Liver (tissue), 10 donors: Measurements from ENCODE around the gene MYO5C. TPM values are rescaled to one million over a fixed set of nuclear protein-coding genes. Genes with fewer than 3 reads are reported as not detected.

Source experiments
- DNase-seq: peaks from one replicate; pipeline ENCODE4 v3.0.0-alpha.2; 2017; ENCODE audit warnings: low spot score
- H3K27ac ChIP-seq, 2 donors: one replicate each; pipeline ENCODE4 v1.7.0; 2013; ENCODE audit warnings: inconsistent platforms in 2 of 2, low read length in 2 of 2, control low read depth in 1 of 2, low read depth in 1 of 2, mild to moderate bottlenecking in 1 of 2
- H3K27me3 ChIP-seq, 4 donors: one replicate each; pipeline versions ENCODE4 v1.6.1 to v1.7.0; 2013; ENCODE audit warnings: low read length in 3 of 4, inconsistent platforms in 1 of 4, mild to moderate bottlenecking in 1 of 4, moderate library complexity in 1 of 4; ENCODE audit not compliant: control insufficient read depth in 4 of 4, insufficient read depth in 4 of 4
- H3K36me3 ChIP-seq, 4 donors: one replicate each; pipeline versions ENCODE4 v1.6.1 to v1.7.0; 2013; ENCODE audit warnings: low read length in 3 of 4, mild to moderate bottlenecking in 3 of 4, low read depth in 1 of 4, moderate library complexity in 1 of 4; ENCODE audit not compliant: control insufficient read depth in 4 of 4, insufficient read depth in 3 of 4
- H3K4me1 ChIP-seq, 4 donors: one replicate each; pipeline versions ENCODE4 v1.6.1 to v1.7.0; 2013; ENCODE audit warnings: low read length in 3 of 4, mild to moderate bottlenecking in 3 of 4, moderate library complexity in 1 of 4; ENCODE audit not compliant: control insufficient read depth in 4 of 4, insufficient read depth in 4 of 4
- H3K4me3 ChIP-seq, 3 donors: one replicate each; pipeline versions ENCODE4 v1.6.1 to v1.7.0; 2013; ENCODE audit warnings: low read length in 3 of 3, control low read depth in 1 of 3, low read depth in 1 of 3, mild to moderate bottlenecking in 1 of 3
- H3K9ac ChIP-seq, 2 donors: one replicate each; pipeline ENCODE4 v1.7.0; 2013; ENCODE audit warnings: low read length in 2 of 2, mild to moderate bottlenecking in 2 of 2, moderate library complexity in 2 of 2, control low read depth in 1 of 2, low read depth in 1 of 2
- H3K9me3 ChIP-seq, 4 donors: one replicate each; pipeline versions ENCODE4 v1.6.1 to v1.7.0; 2013; ENCODE audit warnings: low read length in 3 of 4; ENCODE audit not compliant: control insufficient read depth in 4 of 4
- CTCF ChIP-seq: fragments of 150-350 bp; IDR thresholded peaks from 2 replicates; pipeline ENCODE4 v1.5.1; 2017; ENCODE audit warnings: improper control_type of control experiment, low read depth, low read length; ENCODE audit not compliant: missing input control
- FOXA2 ChIP-seq: IDR thresholded peaks from 2 replicates; pipeline ENCODE4 v1.6.1; 2016; ENCODE audit warnings: antibody characterized with exemption
- HNF4G ChIP-seq: IDR thresholded peaks from 2 replicates; pipeline ENCODE4 v1.6.1; 2016; ENCODE audit warnings: antibody characterized with exemption
- NR2F2 ChIP-seq: IDR thresholded peaks from 2 replicates; pipeline ENCODE4 v1.6.1; 2016; ENCODE audit warnings: antibody characterized with exemption
- RAD21 ChIP-seq, 2 donors: IDR thresholded peaks; 2 replicates each; pipeline ENCODE4 v1.6.1; 2016; ENCODE audit warnings: antibody characterized with exemption in 2 of 2, mild to moderate bottlenecking in 2 of 2
- TAF1 ChIP-seq: conservative IDR thresholded peaks from 2 replicates; pipeline ENCODE4 v1.6.1; 2016; ENCODE audit warnings: antibody characterized with exemption, mild to moderate bottlenecking
- YY1 ChIP-seq: IDR thresholded peaks from 2 replicates; pipeline ENCODE4 v1.6.1; 2016; ENCODE audit warnings: antibody characterized with exemption, mild to moderate bottlenecking
- WGBS: extraction: QIAGEN DNeasy Blood & Tissue Kit; methylation state at CpG from one replicate; pipeline ENCODE4 v1.1.7; 2013; 5-methylcytosine and 5-hydroxymethylcytosine counted together
- polyA plus RNA-seq, 2 donors: library from polyadenylated mRNA; stranded (reverse) in 1 of 2; unstranded in 1 of 2; fragments of 200-250 nt in 1 of 2; fragments of >200 nt in 1 of 2; fragmentation: Nextera tagmentation in 1 of 2; extraction: Ambion mirVana in 1 of 2; gene quantifications; one replicate each; pipeline versions ENCODE4 v1.2.1 to v1.2.3, GENCODE V29; 2013 to 2015
- small RNA-seq: library from RNA; depleted of rRNA; stranded (forward); fragments of <200 nt; gene quantifications from one replicate; pipeline ENCODE3, GENCODE V24; 2014
- total RNA-seq, 2 donors: library from RNA; depleted of rRNA; stranded (reverse); fragments of >200 nt; gene quantifications; one replicate each; pipeline ENCODE4 v1.2.3, GENCODE V29; 2014
- TF ChIP-seq, protein P1 (sequence below): IDR thresholded peaks from 2 replicates; pipeline ENCODE4 v1.6.1; 2016; ENCODE audit warnings: antibody characterized with exemption
- TF ChIP-seq, protein P2 (sequence below): IDR thresholded peaks from 2 replicates; pipeline ENCODE4 v1.6.1; 2016; ENCODE audit warnings: antibody characterized with exemption, mild to moderate bottlenecking
- donor health status: healthy.
- donor health status: healthy.
- donor health status: healthy.
- donor health status: healthy.
- donor health status: healthy.

MYO5C gene
- total and polyA plus RNA-seq, 4 donors: 1.9 to 8.6 (median 3.0) TPM

DNA sequence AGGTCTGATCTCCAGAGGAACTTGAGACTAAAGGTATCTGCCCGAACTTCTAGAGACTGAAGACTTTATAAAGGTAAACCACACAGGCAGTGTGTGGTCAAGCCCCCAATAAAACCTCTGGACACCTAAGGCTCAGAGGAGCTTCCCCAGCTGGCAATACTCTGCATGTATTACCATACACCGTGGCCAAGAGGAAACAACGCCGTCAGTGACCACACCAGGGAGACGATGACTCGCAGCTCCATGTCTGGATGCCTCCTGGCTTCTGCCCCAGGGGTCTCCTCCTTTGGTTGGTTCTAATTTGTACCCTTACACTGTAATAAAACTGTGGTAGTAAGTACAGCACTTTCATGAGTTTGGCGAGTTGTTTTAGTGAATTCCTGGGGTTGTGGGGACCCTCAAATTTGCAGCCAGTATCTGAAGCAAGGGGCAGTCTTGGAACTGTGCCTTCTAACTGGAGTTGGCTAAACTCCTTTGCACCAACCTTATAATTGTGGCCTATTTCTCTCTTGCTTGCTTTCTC, 150.9 kb downstream of the MYO5C start:
- DNase-seq: no peak
- Histone ChIP-seq H3K9ac (no peak overlapping the region), H3K9me3 (no peaks in the 10 kb centered on the region), H3K27me3 (no peaks in the 10 kb centered on the region), H3K4me1 (peaks cover 0 to 3% (median under 1%) of the 10 kb centered on the region in 4 donors), H3K27ac (no peak overlapping the region), H3K4me3 (no peak overlapping the region), H3K36me3 (peaks cover 3 to 10% (median 8%) of the 10 kb centered on the region in 4 donors)
- 94% methylated on average over 7 of the region's 7 CpGs for WGBS
- no peak for TF ChIP-seq TAF1
- no peak for TF ChIP-seq YY1
- TF ChIP-seq RAD21 (IDR thresholded peaks at IDR 0.05): no peak

GRCh38 chr15:52143873-52144272, 151.7 kb downstream of the MYO5C start:
- Histone ChIP-seq H3K9me3 (no peaks in the 10 kb centered on the region), H3K9ac (no peak overlapping the region), H3K4me3 (no peak overlapping the region), H3K27me3 (no peaks in the 10 kb centered on the region), H3K4me1 (peaks cover 2 to 9% (median 4%) of the 10 kb centered on the region in 4 donors), H3K27ac (no peak overlapping the region), H3K36me3 (peaks cover 2 to 7% (median 3%) of the 10 kb centered on the region in 4 donors)
- TF ChIP-seq HNF4G (no peak), FOXA2 (no peak), TAF1 (no peak), CTCF (no peak), NR2F2 (no peak)
- TF ChIP-seq, protein P1, sequence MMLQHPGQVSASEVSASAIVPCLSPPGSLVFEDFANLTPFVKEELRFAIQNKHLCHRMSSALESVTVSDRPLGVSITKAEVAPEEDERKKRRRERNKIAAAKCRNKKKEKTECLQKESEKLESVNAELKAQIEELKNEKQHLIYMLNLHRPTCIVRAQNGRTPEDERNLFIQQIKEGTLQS: no peak
- TF ChIP-seq, protein P2, sequence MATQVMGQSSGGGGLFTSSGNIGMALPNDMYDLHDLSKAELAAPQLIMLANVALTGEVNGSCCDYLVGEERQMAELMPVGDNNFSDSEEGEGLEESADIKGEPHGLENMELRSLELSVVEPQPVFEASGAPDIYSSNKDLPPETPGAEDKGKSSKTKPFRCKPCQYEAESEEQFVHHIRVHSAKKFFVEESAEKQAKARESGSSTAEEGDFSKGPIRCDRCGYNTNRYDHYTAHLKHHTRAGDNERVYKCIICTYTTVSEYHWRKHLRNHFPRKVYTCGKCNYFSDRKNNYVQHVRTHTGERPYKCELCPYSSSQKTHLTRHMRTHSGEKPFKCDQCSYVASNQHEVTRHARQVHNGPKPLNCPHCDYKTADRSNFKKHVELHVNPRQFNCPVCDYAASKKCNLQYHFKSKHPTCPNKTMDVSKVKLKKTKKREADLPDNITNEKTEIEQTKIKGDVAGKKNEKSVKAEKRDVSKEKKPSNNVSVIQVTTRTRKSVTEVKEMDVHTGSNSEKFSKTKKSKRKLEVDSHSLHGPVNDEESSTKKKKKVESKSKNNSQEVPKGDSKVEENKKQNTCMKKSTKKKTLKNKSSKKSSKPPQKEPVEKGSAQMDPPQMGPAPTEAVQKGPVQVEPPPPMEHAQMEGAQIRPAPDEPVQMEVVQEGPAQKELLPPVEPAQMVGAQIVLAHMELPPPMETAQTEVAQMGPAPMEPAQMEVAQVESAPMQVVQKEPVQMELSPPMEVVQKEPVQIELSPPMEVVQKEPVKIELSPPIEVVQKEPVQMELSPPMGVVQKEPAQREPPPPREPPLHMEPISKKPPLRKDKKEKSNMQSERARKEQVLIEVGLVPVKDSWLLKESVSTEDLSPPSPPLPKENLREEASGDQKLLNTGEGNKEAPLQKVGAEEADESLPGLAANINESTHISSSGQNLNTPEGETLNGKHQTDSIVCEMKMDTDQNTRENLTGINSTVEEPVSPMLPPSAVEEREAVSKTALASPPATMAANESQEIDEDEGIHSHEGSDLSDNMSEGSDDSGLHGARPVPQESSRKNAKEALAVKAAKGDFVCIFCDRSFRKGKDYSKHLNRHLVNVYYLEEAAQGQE: no peak
- WGBS: 85% methylated on average over 11 of the region's 11 CpGs
- no peak for DNase-seq

Small RNA genes within 50 kb of the gene (small RNA-seq; reads per million reads assigned to genes)
- gene MIR1266: 0.07 reads per million
- gene RF00019: not detected

Other genes with a start within 250 kb of the MYO5C start
- 1 to 10 TPM; 1.9 to 4.8 TPM for gene BCL2L10, start 183.0 kb downstream of the MYO5C start, total RNA-seq
- gene BCL2L10, start 183.0 kb downstream of the MYO5C start, polyA plus RNA-seq: 1 to 10 TPM; 3.1 to 6.0 TPM
- gene GNB5, start 104.4 kb downstream of the MYO5C start, total RNA-seq: 10 to 100 TPM; 14.1 to 19.2 TPM
- 10 to 100 TPM; 13.7 to 17.4 TPM for gene GNB5, start 104.4 kb downstream of the MYO5C start, polyA plus RNA-seq
- gene MYO5A, start 233.1 kb upstream of the MYO5C start, total RNA-seq: 1 to 10 TPM; 4.8 to 7.1 TPM
- 1 to 10 TPM; 1.0 to 1.3 TPM for gene MYO5A, start 233.1 kb upstream of the MYO5C start, polyA plus RNA-seq